ENCODE data around the gene FOXO3.

- no peak for TF ChIP-seq POLR2A (IDR thresholded peaks at IDR 0.05)
- no peak for TF ChIP-seq CTCF (IDR thresholded peaks at IDR 0.05 in 4 of 5, conservative IDR thresholded peaks at IDR 0.05 in 1 of 5)
Measured at GRCh38 chr6:108579328-108579721, 18.6 kb downstream of the FOXO3 start.

Measured in gastrocnemius medialis (tissue), 4 donors.